LHCN-M2 (cell line): ENCODE results near the gene FBXO38. TPM values are rescaled to one million over a fixed set of nuclear protein-coding genes. Genes with fewer than 3 reads are reported as not detected.

Experiments used
- DNase-seq: peaks from one replicate; pipeline ENCODE4 v3.0.0-alpha.2; 2012; ENCODE audit warnings: low read depth
- total RNA-seq: library from RNA; depleted of rRNA; stranded (reverse); fragments of >200 nt; gene quantifications from 2 replicates; pipeline ENCODE4 v1.2.3, GENCODE V29; 2014

FBXO38 gene
- total RNA-seq, 1 experiment from 2014 or later: 35.5 TPM

DNA sequence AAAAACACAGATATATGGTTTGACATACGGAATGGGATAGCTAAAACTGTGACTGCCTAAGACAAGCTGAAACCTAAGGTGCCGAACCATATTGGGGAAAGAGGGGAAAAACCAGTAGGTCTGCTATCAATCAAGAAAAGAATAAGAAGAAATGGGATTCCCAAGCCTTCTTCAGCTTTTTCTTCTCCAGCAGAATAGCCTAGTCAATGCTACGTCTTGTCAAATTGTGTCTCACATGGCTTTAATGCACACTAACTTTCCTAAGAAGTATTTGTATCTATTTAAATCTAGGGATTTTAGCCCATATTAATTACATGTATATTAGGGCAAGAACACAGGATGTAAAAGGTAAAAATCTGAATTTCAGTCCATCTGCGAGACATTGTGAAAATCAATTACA is 797 bp upstream of the FBXO38 start:
- no peak for DNase-seq

DNA sequence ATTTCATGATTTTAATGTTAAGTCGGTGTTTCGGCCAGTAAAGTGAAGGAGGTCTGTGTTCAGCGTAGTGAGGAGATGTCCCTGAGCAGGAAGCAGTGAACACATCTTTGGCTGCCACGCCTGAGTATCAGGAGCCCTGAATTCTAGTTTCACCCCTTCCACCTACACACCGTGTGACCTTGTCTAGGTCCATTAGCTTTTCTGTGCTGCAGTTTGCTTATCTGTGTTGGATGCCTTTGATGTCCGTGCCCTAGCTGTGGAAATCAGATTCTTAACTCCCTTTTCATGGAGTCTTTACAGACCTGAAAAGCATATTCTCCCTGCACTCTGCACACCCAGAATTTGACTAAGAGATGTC is 601 bp downstream of the FBXO38 start:
- no peak for DNase-seq

GRCh38 chr5:148385094-148385493 is 1.3 kb downstream of the FBXO38 start:
- DNase-seq: no peak

- DNase-seq: no peak
These were observed 2.3 kb downstream of the FBXO38 start for GRCh38 chr5:148386041-148386440.

GRCh38 chr5:148387325-148387724 is 3.6 kb downstream of the FBXO38 start:
- DNase-seq: peak; percentile 78

GRCh38 chr5:148388696-148389095 is 4.9 kb downstream of the FBXO38 start:
- DNase-seq: no peak

DNA sequence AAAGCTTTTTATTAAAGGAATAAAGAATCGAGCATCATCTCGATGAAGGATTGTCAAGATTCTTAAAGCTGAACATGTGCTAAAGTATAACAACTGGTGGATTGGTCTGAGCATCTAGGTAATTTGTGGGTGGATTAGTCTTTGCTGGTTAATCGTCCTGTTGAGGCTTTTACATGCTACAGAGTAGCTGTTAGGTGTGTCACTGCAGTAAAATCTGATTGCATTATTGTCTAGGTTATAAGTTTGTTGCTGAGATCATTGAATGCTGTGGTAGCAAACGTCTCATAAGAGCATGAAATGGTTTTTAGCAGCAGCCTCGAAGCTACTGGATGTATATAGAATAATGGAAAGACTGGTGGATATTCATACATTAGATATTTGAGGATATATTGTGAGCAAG is 7.2 kb downstream of the FBXO38 start:
- DNase-seq: no peak

GRCh38 chr5:148391422-148391821 is 7.7 kb downstream of the FBXO38 start:
- DNase-seq: no peak

GRCh38 chr5:148393390-148393741 is 9.6 kb downstream of the FBXO38 start:
- no peak for DNase-seq

- no peak for DNase-seq
These were observed 10.8 kb downstream of the FBXO38 start for GRCh38 chr5:148394587-148395019.

DNA sequence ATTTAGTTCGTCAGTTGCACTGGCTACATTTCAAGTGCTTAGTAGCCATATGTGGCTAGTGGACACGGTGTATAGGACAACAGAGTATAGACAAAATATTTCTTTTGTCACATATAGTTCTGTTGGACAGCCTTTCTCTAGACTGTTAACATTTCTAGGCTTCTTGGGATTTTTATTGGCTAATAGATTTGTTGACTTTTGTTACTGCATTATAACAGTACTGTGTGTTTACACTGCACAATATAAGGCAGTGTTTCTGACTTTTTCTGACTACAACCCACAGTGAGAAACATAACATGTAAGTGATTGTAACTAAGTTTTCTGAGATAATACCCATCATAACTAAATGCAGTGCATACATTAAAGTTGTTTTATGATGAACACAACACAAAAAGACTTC is 11.3 kb downstream of the FBXO38 start:
- no peak for DNase-seq

- no peak for DNase-seq
These were observed 14.3 kb downstream of the FBXO38 start for GRCh38 chr5:148397968-148398595.

DNA sequence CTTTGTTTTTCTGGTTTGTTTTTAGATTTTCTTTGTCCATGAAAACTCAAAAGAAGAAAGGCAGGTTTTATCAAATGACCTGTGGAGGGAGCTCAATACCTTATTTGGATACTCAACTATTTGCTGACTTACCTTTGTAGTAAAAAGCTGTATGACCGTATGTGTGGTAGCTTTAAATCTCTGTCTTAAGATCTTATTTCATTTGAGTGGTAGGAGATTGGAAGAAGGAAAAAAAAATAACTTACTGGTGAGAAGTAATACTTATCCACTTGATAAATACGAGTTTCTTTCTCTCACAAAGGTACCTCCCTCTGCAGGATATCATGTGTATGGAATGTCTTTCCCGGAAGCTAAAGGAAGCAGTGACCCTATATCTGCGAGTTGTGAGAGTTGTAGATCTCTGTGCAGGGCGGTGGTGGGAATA is 15.0 kb downstream of the FBXO38 start:
- no peak for DNase-seq

DNA sequence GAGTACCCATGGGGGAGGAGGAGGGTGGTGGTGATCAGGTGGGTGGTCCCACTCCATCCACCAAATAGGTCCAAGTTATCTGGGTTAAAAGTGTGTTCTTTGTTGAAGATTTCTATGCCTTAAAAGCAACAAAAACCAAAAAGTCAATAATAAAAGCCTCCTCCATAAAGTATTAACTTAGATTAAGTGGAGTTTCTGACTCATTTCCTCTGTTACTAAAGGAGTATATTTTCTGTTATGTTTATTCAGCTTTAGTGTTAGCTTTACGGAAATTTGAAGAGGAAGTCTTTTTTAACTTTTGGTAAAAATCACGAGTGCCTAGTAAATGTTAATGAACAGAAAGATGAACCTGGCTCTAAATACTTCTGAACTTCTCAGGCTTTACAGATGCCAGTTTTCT is 17.8 kb downstream of the FBXO38 start:
- DNase-seq: peak; percentile 39

DNA sequence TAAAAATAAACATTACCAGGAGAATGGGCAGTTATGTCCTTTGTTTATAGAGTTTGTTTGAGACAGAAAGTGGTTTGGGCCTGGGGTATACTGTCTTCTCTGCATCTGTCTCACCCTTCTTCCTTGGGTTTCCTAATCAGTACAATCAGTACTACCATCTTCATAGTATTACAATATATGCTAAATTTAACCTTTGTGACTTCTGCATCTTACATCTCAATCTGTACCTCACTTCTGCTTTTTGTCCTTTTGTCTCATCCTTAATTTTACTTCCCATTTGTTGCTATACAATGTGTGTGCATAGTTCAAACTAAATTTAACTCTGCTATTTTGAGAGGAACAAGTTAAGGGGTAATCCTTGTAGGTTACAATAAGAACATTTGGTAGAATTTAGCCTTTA is 19.6 kb downstream of the FBXO38 start:
- no peak for DNase-seq

DNA sequence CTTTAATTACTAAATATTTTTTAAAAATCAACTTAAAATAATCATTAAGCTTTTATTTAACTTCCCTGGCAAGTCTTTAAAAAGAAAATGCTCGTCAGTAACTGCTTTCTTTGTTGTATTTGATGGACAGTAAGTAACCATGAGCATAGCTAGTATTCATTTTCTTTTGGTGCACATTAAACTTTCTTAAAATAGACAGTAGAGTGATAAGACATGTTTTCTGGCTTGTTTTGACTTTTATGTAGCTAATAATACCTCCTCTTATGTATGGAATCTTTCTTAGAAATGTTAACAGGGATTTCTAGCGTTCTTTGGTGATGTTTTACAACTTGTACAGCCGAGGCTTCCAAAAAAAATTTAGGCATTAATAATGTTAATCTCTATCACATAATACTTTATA is 22.6 kb downstream of the FBXO38 start:
- no peak for DNase-seq

DNA sequence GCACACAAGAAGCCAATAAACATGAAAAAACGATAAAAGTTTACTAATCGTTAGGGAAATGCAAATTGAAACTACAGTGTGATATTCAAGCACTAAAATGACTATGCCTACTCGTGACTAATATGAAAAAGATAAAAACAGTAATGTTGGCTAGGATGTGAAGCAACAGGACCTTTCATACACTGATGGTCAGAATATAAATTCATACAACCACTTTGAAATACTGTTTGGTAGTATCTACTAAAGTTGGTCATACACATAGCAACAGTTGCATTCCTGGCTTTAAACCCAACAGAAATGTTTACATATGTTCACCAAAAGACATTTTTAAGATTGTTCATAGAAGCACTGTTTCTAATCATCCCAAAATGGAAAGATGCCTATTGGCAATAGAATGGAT is 24.3 kb downstream of the FBXO38 start:
- DNase-seq: no peak

DNA sequence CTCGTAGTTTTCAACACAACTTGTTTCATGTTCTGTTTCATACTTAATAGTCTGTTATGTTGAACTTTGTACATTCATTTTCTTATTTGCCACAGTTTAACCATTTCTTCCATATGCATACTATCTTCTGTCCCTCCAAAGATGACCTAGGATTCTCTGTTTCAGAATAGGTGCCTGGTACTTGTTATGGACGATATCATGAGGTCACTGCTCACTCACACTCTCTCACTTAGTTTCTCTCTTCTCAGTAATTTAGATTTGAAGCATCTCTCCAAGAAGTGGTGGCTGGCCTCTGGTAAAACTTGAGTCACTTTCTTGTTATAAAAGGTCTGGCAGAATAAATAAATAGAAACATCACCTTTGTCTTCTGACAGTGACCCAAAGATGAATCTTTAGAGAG is 28.4 kb downstream of the FBXO38 start:
- no peak for DNase-seq

- no peak for DNase-seq
These were observed 31.1 kb downstream of the FBXO38 start for GRCh38 chr5:148414833-148415232.

DNA sequence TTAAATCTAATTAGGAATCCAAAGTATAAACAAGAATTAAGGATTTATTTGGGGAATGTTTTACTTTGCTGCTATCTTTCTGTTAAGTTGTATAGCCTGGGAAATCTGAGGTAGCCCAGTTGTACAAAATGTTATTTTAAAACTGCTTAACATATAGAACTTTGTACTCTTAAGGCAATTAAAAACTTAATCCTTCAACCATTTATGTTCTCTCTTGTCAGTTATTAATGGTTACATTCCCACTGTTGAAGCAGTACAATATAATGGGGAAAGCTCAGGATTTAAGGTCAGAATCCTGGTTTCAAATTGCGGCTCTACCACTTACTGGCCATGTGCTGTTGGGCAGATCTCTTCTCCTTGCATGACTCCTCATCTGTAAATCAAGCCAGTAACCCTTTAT is 32.7 kb downstream of the FBXO38 start:
- no peak for DNase-seq

DNA sequence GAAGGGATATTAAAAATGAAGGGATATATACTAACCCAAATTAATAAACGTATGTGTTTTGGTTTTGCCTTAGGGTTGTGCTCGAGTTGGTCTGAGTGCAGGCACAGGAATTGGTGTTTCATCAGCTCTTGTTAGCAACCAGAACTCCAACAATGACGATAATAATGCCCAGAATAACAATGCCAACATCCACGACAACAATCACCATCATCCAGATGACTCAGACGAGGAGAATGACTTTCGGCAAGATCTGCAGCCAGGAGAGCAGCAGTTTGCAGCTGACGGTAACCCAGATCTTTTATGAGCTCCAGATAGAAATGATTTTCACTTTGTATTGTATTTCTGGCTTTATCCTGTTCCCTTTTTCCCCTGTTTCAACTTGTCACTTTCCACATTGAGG is 33.2 kb downstream of the FBXO38 start:
- peak; percentile 91 for DNase-seq

DNA sequence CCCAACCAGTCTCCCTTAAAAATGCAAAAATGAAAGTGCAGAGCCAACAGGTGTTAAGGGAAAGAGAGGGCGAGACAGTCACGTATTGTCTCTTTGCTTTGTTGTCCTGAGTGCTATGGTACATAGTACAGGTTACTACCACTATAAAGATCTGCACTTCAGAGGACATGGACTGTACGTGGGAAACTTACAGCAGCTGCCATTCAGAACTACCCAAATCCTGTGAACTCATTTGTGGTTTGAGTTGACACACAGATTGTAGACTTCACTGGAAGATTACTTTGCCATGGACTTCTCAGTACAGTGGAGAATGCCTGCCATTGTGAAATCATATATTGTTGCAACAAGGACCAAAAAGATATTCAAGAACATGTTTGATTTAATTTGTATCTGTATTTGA is 34.8 kb downstream of the FBXO38 start:
- peak; percentile 73 for DNase-seq

DNA sequence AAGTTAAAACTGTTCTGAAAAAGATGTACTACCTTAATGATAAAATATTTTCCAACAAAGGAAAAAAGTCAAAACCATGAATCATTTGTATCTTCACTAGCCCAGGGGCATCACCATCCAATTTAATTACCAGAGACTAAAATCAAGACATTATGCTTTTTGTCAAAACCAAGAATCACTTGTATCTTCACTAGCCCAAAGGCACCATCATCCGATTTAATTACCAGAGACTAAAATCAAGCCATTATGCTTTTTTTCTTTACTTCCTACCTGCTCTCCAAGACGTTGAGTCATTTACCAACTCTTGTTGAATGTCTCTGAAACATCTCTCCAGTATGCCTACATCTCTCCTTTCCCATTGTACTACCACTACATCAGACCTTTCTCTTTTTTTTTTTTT is 37.9 kb downstream of the FBXO38 start:
- no peak for DNase-seq

GRCh38 chr5:148425808-148426207 is 42.0 kb downstream of the FBXO38 start:
- DNase-seq: peak; percentile 5
